Measurements from ENCODE around the gene CLIP2.
"Not testable (repeated sequence)": the region's sequence is repeated elsewhere in the genome, so short reads cannot be mapped to it uniquely, and the experiment has no call there.

The CLIP2 gene

DNA sequence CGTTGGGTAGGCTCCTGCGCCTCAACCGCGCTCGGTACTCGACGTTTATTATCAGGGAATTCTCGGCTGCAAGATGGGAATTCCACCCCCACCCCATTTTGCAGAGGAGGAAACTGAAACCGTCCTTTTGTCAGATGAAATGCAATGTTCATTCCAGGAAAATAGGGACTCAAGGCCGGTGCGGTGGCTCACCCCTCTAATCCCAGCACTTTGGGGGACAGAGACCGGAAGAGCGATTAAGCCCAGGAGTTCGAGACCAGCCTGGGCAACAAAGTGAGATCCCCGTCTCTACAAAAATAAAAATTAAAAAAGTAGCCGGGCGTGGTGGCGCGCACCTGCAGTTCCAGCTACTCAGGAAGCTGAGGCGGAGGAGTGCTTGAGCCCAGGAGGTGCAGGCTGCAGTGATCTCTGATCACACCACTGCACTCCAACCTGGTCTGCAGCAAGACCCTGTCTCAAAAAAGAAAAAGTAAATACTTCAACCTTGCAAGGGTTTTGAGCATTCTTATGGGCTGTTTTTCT, 34.3 kb upstream of the CLIP2 start:
- no peak for FAIRE-seq
- no peak for DNase-seq (ENCODE audit: insufficient read length, low spot score)
- TF ChIP-seq POU2F2 (IDR thresholded peaks at IDR 0.05; ENCODE audit: low read depth, low read length): no peak
- no peak for TF ChIP-seq SPI1 (IDR thresholded peaks at IDR 0.05; ENCODE audit: low read depth, low read length)
- TF ChIP-seq PAX5 (IDR thresholded peaks at IDR 0.05; ENCODE audit: insufficient read depth, low read length, severe bottlenecking): no peak
- TF ChIP-seq TAF1 (IDR thresholded peaks at IDR 0.05; ENCODE audit: low read depth, low read length): no peak
- TF ChIP-seq POLR2A (IDR thresholded peaks at IDR 0.05; ENCODE audit: low read depth, low read length): no peak
- TF ChIP-seq POLR2AphosphoS5 (IDR thresholded peaks at IDR 0.05; ENCODE audit: low read depth, low read length): no peak

DNA sequence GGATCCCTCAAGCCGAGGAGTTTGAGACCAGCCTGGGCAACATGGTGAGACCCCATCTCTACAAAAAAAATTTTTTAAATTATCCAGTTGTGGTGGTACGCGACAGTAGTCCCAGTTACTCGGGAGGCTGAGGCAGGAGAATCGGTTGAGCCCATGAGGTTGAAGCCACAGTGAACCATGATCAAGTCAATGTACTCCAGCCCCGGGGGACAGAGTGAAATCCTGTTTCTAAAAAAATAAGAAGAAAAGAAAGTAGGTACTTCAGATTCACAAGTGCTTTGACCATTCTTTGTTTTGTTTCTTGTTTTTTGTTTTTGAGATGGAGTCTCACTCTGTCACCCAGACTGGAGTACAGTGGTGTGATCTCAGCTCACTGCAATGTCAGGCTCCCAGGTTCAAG, 33.7 kb upstream of the CLIP2 start:
- FAIRE-seq; DNase-seq (ENCODE audit: insufficient read length, low spot score): not testable (repeated sequence)

DNA sequence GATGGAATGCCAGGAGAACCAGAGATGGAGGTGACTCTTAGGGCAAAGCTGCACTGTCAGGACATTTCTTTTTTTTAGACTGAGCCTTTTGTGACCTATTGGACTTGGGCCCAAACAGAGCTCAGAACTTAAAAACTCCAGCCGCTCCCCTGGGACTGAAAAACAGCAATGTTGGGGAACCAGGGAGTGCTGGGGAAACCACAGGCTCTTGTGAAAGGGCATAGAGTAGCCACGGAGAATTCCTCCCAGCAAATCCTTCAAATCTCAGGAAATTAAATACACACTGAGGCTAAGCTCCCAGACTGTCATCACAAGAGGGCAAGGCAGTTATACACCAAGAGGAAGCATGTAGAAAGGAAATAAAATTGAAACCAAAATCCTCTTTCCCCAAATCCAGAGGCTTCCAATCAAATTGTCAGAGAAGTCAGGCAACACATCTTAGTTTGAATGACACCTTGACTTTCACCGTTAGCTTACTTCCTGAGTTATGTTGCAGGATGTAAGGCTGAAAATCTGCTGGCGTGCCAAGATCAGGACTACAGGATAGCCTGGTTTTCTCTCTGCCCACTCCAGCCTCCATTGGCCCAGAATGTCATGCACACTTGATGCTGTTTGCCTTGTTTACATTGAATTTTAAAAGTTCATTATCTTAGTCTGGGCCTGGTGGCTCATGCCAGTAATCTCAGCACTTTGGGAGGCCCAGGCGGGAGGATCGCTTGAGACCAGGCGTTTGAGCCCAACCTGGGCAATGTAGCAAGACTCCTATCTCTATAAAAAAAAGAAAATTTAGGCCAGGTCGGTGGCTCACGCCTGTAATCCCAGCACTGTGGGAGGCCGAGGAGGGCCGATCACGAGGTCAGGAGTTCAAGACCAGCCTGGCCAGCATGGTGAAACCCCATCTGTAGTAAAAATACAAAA, 32.5 kb upstream of the CLIP2 start:
- no peak for FAIRE-seq
- no peak for DNase-seq (ENCODE audit: insufficient read length, low spot score)
- TF ChIP-seq POU2F2 (IDR thresholded peaks at IDR 0.05; ENCODE audit: low read depth, low read length) (no peak), POLR2AphosphoS5 (IDR thresholded peaks at IDR 0.05; ENCODE audit: low read depth, low read length) (no peak)

DNA sequence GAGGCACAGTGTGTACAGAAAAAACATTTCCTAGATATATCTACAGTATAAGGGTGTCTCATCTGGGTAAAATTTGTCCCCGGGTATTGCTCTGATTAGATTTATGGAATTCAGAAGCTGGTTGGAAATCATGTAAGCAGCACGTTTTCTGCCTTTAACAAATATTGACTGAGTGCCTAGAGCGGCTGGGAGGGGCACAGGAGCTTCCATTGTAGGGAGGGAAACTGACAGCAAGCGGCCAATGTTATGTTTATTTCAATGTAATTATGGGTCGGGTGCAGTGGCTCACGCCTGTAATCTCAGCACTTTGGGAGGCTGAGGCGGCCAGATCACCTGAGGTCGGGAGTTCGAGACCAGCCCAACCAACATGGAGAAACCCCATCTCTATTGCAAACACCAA, 30.6 kb upstream of the CLIP2 start:
- FAIRE-seq (no peak), DNase-seq (ENCODE audit: insufficient read length, low spot score) (no peak)
- TF ChIP-seq TAF1 (IDR thresholded peaks at IDR 0.05; ENCODE audit: low read depth, low read length) (no peak), PAX5 (IDR thresholded peaks at IDR 0.05; ENCODE audit: insufficient read depth, low read length, severe bottlenecking) (no peak), POLR2A (IDR thresholded peaks at IDR 0.05; ENCODE audit: low read depth, low read length) (no peak), POLR2AphosphoS5 (IDR thresholded peaks at IDR 0.05; ENCODE audit: low read depth, low read length) (no peak), SPI1 (IDR thresholded peaks at IDR 0.05; ENCODE audit: low read depth, low read length) (no peak), POU2F2 (IDR thresholded peaks at IDR 0.05; ENCODE audit: low read depth, low read length) (no peak)

DNA sequence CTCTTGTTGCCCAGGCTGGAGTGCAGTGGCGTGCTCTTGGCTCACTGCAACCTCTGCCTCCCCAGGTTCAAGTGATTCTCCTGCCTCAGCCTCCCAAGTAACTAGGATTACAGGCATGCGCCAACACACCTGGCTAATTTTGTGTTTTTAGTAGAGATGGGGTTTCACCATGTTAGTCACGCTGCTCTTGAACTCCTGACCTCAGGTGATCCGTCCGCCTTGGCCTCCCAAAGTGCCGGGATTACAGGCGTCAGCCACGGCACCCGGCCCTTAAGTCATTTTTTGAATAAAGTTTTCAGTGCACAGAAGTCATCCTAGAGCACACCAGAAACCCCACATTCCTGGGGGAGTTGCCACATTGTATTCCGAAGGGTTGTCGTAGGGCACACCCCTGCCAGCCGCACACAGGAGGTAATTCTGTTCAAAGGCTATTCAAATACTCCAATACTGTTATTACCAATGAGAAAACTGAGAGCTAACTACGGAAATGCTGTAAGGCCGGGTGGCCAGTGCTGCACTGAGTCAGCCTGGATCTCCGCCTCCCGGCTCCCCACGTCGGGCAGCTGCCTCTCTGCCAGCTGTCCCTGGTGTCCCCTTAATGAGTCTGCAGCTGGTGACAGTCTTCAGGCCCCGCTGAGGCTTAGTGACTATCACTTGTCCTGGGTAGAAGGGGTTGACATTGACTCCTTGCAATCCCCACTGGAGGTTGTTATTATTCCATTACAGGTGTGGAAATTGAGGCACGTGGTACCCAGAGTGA, 26.4 kb upstream of the CLIP2 start:
- TF ChIP-seq TAF1 (IDR thresholded peaks at IDR 0.05; ENCODE audit: low read depth, low read length) (no peak), PAX5 (IDR thresholded peaks at IDR 0.05; ENCODE audit: insufficient read depth, low read length, severe bottlenecking) (no peak), POLR2AphosphoS5 (IDR thresholded peaks at IDR 0.05; ENCODE audit: low read depth, low read length) (no peak), POU2F2 (IDR thresholded peaks at IDR 0.05; ENCODE audit: low read depth, low read length) (no peak), SPI1 (IDR thresholded peaks at IDR 0.05; ENCODE audit: low read depth, low read length) (no peak), POLR2A (IDR thresholded peaks at IDR 0.05; ENCODE audit: low read depth, low read length) (no peak)
- FAIRE-seq (no peak), DNase-seq (ENCODE audit: insufficient read length, low spot score) (no peak)

DNA sequence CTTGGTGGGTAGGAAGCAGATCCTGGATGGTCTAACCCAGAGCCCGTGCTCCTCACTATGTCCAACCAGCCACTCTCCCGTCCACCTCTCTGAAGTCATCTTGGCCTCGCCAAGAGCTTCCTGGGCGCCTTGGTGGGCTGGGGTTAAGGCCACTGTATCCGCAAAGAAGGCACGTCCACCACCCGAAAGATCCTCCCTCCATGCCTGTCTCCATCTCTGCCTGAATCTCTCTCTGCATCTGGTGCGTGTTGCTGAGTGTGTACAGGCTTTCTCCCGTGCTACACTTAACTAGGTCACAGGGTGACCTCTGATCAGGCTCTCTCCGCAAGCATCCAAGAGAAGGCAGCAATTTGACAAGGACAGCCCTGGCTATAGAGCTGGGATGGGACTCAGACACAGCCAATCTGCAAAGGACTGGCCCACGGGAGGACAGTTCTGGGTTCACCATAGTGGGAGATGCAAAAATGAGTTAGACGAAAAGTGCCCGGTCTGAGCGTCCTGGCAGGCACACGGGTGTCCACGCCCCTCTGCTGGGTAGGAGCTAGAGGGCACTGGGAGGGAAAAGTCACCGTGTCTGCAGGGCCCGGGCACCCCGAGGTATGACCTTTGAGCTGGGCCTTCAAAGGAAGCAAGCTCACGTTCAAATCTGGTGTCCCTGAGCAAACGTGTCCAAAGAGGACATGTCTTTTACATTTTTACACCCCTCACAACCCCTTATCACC, 25.6 kb upstream of the CLIP2 start:
- no peak for FAIRE-seq
- no peak for DNase-seq (ENCODE audit: insufficient read length, low spot score)
- no peak for TF ChIP-seq SPI1 (IDR thresholded peaks at IDR 0.05; ENCODE audit: low read depth, low read length)
- TF ChIP-seq POLR2A (IDR thresholded peaks at IDR 0.05; ENCODE audit: low read depth, low read length): no peak
- no peak for TF ChIP-seq PAX5 (IDR thresholded peaks at IDR 0.05; ENCODE audit: insufficient read depth, low read length, severe bottlenecking)
- TF ChIP-seq TAF1 (IDR thresholded peaks at IDR 0.05; ENCODE audit: low read depth, low read length): no peak
- no peak for TF ChIP-seq POLR2AphosphoS5 (IDR thresholded peaks at IDR 0.05; ENCODE audit: low read depth, low read length)
- no peak for TF ChIP-seq POU2F2 (IDR thresholded peaks at IDR 0.05; ENCODE audit: low read depth, low read length)

DNA sequence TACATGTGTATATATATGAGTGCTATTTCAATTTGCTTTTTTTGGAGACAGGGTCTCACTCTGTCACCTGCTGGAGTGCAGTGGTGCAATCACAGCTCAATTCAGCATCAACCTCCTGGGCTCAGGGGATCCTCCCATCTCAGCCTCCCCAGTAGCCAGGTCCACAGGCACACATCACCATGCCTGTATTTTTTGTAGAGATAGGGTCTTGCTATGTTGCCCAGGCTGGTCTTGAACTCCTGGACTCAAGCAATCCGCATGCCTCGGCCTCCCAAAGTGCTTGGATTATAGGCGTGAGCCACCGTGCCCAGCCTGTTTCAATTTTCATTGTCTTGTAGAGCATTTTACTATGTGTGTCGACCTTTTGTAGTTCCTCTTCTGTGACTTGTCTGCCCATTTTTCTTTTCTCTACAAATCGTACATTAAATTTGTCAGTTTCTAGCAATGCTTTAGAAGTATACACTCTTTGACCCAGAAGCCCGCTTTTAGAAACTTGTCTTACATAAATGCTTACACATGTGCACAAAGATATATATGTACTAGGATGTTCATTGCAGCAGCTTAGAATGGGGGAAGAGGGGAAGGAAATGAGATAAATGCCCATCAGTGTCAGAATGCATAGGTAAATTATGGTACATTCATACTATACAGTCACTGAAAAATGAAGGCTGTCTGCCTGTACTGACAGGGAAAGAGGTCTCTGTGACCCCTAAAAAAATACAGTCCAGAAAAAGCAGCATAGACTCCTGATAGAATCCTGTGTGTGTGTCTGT, 22.8 kb upstream of the CLIP2 start:
- peak; percentile 77 for FAIRE-seq
- no peak for DNase-seq (ENCODE audit: insufficient read length, low spot score)
- TF ChIP-seq SPI1 (IDR thresholded peaks at IDR 0.05; ENCODE audit: low read depth, low read length) (no peak), TAF1 (IDR thresholded peaks at IDR 0.05; ENCODE audit: low read depth, low read length) (no peak), PAX5 (IDR thresholded peaks at IDR 0.05; ENCODE audit: insufficient read depth, low read length, severe bottlenecking) (no peak), POLR2AphosphoS5 (IDR thresholded peaks at IDR 0.05; ENCODE audit: low read depth, low read length) (no peak), POU2F2 (IDR thresholded peaks at IDR 0.05; ENCODE audit: low read depth, low read length) (no peak), POLR2A (IDR thresholded peaks at IDR 0.05; ENCODE audit: low read depth, low read length) (no peak)

DNA sequence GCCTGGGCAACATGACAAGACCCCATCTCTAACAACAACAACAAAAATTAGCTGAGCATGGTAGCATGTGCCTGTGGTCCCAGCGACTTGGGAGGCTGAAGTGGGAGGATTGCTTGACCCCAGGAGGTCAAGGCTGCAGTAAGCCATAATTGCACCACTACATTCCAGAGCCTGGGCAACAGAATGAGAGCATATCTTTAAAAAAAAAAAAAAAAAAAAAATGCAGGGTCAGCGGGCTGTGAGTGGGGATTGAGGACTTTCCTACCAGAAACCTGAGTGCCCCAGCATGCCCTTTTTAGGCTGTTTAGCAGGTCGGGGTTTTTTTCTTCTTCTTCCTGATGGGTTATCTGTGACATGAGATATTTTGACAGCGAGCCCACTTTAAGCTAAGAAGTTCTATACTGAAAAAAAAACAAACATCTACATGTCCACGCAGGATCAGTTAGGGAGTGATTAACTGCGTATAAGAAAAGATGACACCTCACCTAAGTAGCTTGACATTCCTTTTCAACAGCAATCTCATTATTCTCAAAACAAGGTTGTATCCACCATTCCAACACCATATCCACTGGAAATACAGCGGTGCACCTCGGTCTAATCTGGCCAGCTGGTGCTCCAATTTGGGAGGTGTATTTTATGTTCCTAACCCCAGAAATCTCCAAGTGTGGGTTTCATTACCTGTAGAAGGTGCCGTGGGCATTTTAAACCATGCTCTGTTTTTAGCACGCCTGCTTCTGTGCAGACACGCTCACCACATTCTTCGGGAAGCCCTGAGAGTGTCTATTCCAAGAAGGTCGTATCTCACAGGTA, 21.2 kb upstream of the CLIP2 start:
- no peak for TF ChIP-seq SPI1 (IDR thresholded peaks at IDR 0.05; ENCODE audit: low read depth, low read length)
- no peak for TF ChIP-seq POLR2A (IDR thresholded peaks at IDR 0.05; ENCODE audit: low read depth, low read length)
- TF ChIP-seq POLR2AphosphoS5 (IDR thresholded peaks at IDR 0.05; ENCODE audit: low read depth, low read length): no peak
- TF ChIP-seq POU2F2 (IDR thresholded peaks at IDR 0.05; ENCODE audit: low read depth, low read length): no peak
- FAIRE-seq (no peak), DNase-seq (ENCODE audit: insufficient read length, low spot score) (no peak)

Measured in GM12891 (cell line).